GM18499 (cell line): ENCODE data around the gene PLA2G3.

Source experiments
- ATAC-seq: cut with Tn5 transposase; IDR thresholded peaks from one replicate; pipeline ENCODE4 v1.9.1; 2021; ENCODE audit warnings: moderate number of reproducible peaks; ENCODE audit not compliant: insufficient read depth, unreplicated experiment

The PLA2G3 gene

DNA sequence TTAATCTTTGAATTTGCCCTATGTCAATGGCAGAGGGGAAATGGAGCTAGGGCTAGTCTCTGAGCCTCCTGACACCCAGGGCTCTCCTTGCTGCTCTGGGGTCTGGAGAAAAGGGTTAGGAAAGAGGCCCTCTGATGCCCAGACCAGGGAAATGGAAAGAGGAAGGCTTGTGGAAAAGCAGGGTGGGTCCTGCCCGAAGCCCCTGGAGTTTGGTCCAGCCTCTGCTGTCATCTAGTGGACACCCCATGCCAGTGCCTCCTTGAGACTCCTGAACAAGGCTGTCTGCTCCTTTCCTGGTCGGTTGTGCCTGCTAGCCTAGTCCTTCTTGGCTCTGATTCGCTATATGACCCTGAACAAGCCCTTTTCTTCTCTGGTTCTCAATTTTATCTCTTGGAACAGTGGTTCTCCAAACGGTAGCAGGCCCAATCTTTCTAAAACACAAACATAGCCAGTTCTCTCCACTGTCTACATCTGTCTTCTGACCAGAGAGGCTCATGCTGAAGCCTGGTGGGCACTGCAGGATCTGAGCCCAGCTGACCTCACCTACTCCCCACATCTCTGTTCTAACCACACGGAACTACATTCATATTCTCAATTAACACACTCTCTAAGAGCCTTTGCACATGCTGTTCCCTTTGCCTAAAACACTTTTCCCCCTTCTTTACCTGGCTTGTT, 8.8 kb upstream of the PLA2G3 start:
- no peak for ATAC-seq

DNA sequence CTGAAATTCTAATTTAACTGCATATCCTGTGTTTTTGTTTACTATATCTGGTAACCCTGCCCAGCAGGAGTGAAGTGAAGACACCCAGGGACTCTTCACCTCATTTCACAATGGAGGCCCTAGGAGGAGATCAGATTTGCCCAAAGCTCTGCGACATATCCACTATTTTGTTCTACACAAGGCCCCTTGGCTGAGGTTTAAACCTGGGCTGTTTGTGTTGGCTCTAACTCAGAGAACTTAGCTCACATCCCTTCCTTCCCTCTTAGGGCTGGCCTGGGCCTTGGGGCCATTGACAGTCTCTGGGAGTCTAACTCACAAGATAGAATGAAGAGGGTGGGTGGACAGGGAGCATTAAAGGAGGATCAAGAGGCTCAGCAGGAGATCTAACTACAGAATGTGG, 8.2 kb upstream of the PLA2G3 start:
- no peak for ATAC-seq

DNA sequence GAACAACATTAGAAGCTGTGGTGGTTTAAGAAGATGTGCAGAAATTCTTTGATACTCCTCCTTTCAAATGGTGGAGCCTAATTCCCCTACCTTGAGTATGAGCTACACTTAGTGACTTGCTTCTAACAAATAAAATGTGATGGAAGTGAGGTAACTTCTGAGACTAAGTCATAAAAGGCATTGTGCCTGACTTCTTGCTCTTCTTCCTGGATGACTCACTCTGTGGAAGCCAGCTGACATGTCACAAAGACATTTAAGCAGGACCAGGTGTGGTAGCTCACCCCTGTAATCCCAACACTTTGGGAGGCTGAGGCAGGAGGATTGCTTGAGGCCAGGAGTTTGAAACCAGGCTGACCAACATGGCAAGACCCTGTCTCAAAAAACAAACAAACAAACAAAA, 3.9 kb upstream of the PLA2G3 start:
- ATAC-seq = no peak

DNA sequence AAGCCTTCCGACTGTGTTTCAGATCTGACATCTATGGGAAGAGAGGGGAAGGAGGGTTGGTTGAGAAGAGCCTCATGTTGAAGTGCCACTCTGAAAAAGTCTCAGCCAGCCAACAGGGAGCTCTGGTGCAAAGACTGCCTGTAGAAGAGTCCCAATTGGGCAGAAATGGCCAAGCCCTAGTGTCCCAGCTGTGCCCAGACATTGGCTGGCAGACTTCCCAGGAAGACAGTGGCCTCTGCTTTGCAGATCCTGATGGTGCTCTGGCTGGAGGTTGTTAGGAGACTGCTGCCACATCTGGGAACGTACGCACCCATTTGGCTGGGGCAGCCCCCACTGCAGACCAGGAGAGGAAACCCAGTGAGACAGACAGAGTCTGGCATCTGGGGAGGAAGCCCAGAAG, 3.2 kb upstream of the PLA2G3 start:
- no peak for ATAC-seq

DNA sequence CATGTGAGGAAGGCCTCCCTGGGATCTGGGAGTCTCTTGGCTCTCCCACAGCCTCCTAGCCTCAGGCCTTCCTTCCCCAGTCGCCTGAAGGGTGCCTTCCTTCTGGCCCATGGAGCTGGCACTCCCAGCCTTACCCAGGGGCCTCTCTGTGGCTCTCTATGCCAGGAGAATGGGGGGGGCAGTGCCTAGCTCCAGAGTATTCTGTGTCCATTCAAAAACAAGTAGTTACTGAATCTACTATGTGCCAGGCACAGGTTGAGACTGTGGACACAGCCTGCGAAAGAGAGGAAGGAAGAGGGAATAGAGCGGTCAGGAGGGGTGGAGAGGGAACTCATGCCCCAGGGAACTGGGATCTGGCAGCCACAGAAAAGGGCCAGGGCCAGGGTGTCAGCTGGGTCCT, 2.7 kb upstream of the PLA2G3 start:
- ATAC-seq = no peak

DNA sequence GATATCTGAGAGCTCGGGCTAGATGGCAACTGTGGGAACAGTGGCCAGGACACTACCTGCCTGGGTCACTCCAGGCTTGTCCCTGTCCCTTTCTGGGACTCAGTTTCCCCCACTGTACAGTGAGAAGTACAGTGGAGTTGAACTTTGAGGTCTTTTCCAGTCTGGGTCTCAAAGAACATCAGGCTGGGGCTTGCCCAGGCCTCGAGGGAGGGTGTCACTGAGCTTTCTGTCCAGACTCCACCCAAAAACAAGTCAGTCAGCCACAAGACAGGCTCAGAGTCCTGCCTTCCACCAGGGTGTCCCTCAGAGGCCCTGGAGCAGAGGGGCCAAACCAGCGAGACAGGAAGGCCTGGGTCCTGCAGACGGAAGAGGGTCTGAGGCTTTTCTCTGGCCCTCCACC, 2.0 kb upstream of the PLA2G3 start:
- no peak for ATAC-seq

DNA sequence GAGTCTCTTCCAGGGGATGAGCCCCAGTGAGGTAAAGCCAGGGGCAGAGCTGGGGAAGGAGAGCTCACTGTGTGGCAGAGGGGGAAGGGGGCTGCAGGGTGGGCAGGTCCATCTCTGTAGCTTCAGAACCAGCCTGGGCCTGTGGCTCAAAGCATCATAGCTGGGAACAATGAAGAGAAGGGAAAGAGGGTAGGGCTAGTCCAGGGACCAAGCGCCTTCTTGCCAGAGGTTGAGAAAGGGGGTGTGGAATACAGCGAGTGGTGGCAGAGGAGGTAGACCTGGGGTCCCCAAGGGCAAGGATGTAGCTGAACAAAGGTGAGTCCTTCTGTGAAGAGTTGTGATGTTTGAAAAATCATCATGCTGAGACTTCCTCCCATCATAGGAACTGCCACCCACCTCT, 1.2 kb upstream of the PLA2G3 start:
- no peak for ATAC-seq

DNA sequence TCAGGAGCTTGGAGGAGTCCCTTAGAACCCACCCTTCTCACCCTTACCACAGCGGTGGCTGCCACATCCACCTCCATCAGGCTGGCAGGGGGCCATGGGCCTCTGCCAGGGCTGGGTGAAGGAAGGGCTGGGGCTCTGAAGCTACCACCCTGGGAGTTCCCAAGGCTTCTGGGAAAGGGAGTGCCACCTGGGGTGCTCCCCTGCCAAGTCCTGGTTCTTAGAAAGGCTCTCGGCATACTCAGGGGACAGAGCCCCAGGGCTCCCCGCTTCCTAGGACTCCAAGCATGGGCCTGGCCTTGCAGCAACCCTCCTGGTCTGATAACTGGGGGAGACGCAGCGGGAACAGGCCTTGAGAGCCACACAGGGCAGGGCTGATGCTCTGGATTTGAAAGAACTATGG, 438 bp upstream of the PLA2G3 start:
- ATAC-seq = no peak

DNA sequence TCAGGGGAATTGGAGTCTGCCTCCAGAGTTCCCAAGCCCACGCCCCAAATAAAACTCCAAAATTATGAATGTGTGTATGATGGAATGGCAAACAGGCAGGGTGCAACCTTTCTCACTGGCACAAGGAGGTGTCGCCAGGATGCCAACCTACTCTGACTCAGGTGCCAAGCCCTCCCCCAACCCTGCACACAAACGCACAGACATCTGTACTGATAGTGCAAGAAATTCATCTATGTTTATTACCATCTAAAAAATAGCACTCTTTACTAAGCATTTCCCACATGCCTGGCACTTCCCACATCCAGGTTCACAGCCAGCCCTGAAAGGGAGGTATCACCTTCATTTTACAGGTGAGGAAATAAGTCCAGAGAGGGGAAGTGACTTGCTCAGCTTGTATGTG, 1.2 kb downstream of the PLA2G3 start:
- no peak for ATAC-seq

DNA sequence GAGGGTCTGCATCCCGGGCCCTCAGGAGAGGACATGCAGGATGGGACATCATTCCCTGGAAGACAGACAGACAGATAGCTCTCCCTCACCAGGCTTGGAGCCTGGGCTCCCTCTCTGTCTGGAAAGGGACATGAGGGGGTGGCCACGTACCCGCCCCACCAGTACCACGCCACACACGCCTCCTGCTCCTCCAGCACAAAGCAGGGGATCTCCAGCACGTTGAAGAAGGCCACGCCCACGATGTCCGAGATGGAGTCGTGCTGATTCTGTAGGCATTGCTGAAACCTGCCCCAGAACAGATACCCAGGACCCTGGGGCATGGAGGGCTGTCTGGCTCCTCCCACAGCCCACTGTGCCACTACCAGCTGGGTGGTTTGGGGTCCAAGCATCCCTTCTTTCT, 2.2 kb downstream of the PLA2G3 start:
- no peak for ATAC-seq

DNA sequence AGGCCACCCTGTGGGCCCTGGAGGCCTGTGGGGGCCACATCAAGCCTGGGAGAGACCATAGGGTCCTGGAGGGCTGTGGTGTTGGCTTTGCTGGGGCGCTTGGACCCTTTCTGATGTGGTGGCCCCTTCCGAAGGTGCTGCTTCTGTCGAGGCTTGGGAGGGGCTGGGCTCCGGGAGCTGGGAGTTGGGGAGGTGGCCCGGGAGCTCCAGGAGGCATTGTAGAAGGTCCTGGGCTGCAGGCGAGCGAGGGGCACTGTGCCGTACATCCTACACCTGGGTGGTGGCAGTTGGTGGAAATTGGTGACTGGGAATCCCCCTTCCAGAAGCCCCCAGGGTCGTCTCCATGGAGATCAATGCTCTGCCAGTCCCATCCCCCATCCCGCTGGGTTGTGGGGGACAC, 2.6 kb downstream of the PLA2G3 start:
- no peak for ATAC-seq

DNA sequence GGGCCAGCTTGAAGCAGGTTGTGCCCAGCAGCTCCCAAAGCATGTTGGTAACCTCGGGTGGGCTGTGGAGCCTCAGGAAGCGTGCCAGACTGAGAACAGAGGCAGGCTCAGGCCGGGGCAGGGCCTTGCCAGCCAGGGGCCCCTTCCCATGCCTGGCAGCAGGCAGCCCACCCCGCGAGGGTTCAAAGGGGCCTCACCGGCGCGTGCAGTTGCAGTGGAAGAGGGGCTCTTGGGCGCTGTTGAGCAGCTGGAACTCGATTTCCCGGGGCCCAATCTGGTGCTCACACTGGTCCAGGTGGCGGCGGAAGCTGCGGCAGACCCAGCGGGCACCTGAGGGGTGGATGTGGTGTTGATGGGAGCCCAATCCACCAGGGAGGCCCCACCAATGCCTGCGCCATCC, 3.6 kb downstream of the PLA2G3 start:
- ATAC-seq = no peak

DNA sequence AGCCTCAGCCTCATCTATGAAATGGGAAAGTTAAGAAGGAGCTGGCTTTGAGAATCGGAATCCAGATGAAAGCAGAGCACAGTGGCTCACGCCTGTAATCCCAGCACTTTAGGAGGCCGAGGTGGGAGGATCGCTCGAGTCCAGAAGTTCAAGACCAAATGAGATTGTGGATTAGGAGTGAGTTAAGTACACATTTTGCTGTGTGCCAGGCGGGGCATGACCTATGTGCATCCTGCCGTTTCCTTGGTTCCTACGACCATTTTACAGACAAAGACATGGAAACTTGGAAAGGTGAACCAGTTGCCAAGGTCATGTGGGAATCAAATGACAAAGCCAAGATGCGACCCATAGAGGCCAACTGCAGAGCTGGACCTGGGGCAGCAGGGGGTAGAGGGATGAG, 4.2 kb downstream of the PLA2G3 start:
- no peak for ATAC-seq

DNA sequence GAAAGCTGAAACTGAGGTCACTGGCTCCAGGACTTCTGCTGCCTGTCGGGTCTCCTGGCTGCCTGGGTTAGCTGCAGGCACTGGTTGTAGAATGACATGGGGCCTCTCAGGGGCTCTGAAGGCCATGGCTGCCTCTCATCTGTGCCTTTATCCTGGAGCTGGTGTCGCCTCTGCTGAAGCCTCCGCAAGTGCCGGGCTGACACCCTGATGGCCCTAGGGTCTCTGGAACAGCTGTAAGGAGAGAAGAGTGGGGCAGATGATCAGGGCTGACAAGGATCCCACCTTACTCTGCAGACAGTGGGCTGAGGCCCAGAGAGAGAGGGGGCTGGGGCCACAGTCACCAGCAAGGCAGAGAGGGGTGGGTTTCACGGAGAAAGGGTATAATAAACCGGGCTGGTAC, 4.6 kb downstream of the PLA2G3 start:
- ATAC-seq = no peak

DNA sequence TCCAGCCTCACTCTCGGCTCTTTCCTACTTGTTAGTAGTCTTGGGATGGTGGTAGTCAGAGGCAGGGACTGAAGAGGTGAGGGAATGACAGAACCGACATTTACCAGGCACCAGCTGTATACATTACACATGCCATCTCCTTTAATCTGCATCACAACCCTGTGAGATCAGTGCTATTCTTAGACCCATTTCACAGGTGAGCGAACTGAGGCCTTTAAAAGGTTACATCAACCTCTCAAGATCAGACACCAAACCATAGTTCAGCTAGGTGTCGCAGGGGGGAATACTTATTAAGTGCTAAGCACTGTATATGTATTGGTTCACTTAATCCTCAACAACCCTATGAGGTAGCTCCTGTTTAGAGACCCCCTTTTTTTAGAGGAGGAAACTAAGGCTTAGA, 5.6 kb downstream of the PLA2G3 start:
- ATAC-seq = no peak

DNA sequence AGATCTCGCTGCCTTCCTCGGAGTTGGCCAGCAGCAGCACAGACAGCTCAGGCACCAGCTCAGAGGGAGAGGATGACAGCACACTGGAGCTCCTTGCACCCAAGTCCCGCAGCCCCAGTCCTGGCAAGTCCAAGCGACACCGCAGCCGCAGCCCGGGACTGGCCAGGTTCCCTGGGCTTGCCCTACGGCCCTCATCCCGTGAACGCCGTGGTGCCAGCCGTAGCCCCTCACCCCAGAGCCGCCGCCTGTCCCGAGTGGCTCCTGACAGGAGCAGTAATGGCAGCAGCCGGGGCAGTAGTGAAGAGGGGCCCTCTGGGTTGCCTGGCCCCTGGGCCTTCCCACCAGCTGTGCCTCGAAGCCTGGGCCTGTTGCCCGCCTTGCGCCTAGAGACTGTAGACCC, 6.4 kb downstream of the PLA2G3 start:
- ATAC-seq = no peak

DNA sequence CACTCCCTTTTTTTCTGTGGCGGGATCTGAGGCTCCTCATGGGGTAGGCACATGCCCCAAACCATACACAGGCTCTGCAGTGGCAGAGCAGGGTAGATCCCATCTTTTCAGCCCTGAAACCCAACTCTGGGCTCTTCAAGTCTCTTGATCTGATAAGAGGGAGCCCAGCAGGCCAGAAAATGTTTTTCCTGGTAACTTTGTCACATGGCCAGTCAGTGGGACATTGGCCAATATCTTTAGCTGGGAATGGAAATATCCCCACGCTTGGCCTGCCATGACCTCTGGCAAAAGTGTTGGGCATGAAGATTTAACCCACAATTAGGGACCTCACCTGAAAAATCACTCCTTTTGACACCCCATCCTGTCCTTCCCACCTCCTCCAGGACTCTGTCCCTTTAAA, 9.4 kb downstream of the PLA2G3 start:
- ATAC-seq = no peak

DNA sequence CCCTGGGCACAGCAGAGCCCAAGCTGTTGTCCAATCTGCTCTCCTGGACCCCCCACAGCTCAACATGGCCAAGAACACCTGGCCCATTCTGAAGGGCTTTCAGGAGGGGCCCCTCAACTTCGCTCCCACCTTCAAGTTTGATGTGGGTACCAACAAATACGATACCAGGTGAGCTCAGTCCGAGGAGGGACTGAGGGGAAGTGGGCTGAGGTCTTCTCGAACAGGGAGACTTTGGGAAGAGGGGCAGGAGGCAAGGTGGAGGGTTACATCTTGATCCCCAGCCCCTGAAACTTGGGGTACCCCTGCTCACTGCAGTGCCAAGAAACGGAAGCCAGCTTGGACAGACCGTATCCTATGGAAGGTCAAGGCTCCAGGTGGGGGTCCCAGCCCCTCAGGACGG, 12.2 kb downstream of the PLA2G3 start:
- ATAC-seq = no peak

DNA sequence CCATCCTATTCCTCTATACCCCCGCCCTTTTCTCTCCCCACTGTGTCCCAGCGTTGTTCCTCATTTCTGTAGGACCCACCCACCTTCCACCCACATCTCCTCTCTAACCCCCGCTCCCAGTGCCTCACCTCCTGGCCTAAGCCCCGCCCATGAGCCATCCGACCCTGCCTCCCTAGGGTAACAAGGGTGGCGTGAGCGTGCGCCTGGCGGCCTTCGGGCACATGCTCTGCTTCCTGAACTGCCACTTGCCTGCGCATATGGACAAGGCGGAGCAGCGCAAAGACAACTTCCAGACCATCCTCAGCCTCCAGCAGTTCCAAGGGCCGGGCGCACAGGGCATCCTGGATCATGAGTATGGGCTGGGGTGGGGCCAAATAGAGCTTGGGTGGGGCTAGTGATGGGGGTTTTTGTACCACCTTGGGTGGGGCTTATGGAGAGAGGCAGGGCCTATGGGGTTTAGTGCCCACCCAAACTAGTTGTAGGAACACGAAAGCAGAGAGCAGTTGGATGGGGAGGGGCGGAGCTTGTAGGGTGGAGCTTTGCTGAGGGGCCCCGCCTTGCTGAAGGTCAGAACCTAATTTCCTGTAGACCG, 13.0 kb downstream of the PLA2G3 start:
- ATAC-seq = no peak

DNA sequence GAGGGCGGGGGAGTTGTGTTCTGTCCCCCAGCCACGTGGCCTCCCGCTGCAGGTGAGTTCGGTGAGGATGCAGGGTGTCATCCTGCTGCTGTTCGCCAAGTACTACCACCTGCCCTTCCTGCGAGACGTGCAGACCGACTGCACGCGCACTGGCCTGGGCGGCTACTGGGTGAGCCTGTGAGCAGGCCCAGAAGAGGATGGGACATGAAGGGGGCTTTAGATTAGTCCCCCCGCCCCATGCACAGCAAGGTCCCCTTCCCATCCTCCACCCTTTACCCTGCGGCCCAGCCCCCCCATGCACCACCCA, 13.5 kb downstream of the PLA2G3 start:
- no peak for ATAC-seq

DNA sequence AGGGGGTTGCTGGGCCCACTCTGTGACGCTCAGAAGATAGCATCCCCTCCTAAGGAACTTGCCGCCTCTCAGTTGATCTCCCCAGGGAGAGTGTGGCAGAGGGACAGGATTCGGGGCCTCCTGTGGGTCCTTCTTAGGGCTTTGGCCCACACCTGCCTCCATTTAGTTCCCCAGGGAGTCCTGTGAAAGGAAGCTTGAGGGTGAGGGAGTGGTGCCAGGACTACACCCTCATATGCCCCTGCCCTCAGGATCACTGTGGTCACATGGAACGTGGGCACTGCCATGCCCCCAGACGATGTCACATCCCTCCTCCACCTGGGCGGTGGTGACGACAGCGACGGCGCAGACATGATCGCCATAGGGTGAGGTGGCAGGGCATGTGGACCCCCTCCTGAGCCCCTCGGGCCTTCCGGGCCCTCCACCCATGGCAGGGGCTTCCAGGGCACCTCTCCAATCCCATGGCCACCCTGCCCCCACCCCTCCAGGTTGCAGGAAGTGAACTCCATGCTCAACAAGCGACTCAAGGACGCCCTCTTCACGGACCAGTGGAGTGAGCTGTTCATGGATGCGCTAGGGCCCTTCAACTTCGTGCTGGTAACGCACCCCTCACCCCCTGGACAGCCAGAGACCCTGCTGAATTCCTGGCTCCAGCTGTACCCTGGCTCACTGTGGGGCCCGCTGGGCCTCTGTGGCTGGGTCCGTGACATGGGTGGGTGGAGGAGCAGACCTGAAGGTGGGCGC, 14.0 kb downstream of the PLA2G3 start:
- ATAC-seq = no peak

DNA sequence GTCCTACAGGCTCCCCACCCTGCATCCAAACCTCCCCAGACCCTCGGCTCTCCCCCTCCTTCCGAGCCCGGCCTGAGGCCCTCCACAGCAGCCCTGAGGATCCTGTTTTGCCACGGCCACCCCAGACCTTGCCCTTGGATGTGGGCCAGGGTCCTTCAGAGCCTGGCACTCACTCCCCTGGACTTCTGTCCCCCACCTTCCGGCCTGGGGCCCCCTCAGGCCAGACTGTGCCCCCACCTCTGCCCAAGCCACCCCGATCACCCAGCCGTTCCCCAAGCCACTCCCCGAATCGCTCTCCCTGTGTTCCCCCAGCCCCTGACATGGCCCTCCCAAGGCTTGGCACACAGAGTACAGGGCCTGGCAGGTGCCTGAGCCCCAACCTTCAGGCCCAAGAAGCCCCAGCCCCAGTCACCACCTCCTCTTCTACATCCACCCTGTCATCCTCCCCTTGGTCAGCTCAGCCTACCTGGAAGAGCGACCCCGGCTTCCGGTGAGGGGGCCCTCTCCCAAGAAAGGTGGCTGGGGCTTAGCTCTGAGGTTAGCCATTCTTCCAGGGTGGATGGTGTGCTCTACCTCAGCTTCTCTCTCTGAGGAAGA, 14.7 kb downstream of the PLA2G3 start:
- ATAC-seq = no peak
